GM21360 (cell line): Measurements from ENCODE around the gene TNP1.

ENCODE experiments used
- ATAC-seq: cut with Tn5 transposase; IDR thresholded peaks from one replicate; pipeline ENCODE4 v1.9.1; 2021; ENCODE audit warnings: mild to moderate bottlenecking, moderate library complexity; ENCODE audit not compliant: unreplicated experiment

The TNP1 gene

DNA sequence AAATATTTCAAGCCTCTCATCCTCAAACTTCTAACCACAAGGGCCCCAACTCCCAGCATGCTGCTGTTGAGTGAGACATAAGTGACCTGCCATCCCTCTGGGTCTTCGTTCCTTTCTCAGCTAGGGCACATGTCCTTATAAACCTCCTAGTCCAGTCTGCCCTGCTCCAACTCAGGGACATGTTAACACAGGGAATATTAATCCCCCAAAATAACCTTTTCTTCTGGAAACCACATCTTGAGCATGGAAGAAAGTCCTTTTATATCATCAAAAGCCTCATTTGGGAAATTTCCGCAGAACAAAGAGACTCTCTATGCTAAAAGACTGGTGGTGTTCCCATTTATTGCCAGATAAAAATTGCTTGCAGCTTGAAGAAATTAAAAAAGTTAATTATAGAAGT is 14.4 kb downstream of the TNP1 start:
- no peak for ATAC-seq

DNA sequence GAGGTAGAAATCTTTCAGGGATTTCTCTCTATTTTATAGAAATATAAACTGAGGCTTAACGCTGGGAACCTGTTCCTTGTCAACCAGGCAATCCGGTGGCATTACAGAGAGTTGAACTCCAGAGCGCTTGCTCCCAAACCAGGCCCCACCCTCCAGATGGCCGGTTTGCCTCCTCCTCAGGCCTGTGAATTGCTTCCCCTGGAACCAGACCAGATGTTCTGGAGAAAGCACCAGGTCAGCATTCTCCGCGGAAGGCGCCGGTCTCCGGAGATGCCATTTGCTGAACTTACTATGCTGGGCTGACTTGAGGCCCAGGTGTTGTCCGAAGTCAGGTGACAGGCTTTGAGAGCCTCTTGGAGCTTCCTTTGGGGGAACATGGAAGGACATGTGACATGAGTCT is 17.2 kb downstream of the TNP1 start:
- ATAC-seq: no peak

DNA sequence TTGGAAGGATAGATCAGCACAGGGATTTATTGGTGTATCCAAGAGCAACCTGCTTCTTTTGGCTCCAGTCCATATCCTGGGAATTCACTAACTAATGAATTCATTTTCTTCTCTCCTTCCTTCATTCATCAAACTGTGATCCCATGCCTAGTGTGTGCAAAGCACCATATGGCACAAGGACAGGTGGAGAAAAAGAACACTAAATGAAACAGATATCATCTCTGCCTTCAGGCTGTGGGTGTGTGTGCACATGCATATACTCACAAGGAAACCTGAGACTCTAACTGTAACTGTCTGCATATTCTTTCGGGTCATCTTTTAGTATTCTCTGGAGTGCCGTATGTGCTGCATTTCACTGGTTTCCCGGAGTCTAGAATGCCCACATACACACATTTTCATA is 20.2 kb downstream of the TNP1 start:
- no peak for ATAC-seq

DNA sequence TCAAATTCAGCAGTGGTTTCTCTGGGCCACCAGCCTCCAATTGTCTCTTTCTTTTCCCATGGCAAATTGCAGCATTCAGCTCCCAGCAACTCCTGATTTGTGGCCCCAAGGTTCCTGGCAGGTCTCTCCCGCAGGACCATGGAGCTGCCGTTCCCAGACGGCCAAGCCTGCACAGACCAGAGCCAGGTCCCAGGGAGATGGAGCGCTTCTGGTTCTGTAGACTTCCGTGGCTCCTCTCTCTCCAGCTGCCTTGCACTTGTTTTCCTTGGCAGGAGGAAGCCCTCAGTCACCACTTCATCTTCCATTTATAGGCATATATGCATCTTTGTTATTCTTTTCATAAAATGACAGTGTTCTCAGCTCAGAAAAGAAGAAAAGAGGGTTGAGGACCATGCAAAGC is 21.7 kb downstream of the TNP1 start:
- no peak for ATAC-seq

DNA sequence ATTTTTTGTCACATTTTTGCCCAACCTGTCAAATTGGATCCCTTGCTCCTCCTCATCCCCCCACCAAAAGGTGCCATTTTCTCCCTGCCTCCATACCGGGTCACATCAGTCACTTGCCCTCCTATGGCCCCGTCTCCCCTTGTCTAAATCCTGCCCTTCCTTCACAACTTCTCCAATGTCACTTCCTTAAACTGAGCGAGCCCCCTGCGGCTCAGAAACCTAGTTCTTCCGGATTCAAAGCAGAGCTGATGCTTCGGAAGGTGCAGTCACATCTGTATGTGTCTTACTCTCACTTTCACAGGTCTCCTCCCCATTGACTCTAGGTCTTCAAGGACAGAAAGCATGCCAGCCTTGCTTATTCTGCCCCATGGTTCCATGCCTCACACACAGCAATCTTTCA is 22.1 kb downstream of the TNP1 start:
- no peak for ATAC-seq

DNA sequence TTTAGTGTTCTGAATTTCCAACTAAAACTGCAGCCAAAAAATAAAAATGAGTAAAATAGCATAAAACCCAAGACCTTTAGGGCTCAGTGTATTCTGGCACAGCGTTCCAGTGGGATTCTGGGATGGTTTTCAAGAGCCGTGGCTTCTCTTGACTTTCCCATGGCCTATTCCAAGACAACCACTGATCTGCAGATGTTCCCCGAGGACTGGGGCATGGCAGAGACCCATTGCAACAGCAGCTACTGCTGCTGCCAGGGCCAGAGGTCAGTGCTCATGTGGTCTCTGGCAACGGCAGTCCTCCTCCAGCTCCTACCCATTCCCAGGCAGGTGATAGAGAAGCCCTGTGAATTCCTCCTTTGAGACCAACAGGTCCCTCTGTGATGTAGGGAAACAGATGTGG is 26.8 kb downstream of the TNP1 start:
- ATAC-seq: no peak

DNA sequence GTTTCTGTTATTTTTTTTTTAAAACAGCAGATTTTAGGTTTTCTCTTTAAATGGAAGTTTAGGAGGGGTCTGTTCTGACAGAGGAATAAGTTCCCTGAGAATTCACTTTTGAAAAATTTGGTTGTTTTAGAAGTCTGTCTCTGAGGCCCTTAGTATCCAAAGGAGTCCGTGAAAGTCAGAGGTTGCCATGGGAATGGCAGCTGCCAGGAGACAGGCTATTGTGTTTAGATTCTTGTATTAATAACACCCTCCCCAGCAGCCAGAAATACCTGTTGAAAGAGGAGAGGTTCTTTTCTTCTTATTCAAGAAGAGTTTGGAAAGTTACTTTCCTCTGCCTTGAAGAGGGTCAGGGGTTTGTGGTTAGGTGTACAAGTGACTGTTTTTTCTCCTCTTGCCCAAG is 29.5 kb downstream of the TNP1 start:
- ATAC-seq: no peak

DNA sequence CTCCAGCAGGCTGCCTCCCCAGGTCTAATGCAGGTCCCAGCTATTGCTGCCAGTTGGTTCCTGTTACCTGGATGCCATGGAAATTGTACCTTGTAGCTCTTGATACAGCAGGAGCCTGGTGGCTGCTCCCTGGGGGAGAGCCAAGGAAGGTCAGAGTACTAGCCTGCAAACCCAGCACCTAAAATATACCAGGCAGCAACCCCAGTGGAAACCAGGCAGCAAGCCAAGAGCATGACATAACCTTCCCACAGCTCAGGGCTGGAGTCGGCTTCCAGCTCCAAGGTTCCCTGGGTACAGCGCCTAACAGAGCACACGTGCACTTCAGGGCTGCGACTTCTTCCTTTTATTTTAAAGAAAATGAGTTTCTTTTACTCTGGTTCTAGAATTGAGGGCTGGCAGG is 30.3 kb downstream of the TNP1 start:
- no peak for ATAC-seq

DNA sequence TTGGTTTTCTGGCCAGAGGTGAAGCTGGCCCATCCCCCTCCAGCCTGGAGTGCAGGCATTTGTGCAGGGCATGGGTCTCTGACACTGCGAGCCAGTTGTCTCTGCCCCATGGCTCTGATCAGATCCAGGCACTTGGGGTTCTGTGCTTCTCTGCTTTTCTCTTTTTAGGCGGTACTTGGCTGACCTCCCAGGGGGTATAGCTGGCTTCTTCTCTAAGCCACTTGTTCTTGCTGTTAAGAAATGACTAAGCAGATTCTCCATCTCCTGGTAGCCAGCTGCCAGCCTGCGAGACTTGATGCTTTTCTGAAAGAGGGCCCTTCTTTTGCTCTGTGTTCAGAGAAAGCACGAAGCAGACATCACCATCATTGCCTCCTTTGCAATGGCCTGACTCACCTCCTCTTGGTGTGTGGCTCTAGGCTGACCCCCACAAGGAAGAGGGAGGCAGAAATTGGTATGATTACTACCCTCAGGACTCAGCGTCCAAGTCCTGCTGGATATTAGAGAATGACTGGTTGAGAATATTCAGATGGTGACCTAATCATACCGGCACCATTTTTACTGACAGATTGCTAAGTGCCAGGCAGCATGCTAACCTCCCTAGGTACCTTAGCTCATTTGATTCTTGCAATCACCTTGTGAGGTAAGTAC is 32.7 kb downstream of the TNP1 start:
- no peak for ATAC-seq

DNA sequence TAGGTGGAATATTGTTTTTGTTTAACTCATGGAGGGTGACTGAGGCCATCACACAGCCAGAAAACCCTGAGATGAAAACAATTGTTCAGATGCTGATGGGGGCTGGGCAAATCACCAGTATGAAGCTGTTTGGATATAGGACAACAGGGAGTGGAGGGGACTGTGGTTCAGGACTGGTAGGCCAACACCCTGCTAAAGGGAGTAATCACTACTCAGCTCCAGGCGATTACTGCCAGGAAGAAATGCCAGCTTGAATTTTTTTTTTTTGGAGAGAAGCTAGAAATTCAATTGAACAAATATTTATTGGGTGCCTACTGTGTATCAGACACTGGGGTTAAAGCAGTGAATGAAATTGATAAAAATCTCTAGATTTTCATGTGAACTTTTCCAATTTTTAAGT is 37.4 kb downstream of the TNP1 start:
- ATAC-seq: no peak

DNA sequence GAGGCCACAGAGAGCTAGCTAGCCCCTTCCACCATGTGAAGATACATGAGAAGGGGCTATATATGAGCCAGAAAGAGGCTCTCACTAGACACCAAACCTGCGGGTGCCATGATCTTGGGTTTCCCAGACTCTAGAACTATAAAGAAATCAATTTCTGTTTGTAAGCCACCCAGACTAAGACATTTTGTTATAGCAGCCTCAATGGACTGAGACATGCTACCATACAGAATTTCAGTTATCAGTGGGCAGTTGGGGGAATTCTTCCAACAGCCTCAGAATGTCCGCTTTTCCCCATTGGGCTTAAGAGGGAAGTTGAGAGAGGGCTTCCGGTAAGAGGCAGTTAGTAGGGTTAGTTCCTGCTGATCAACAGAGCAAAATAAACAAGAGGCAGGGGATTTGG is 39.2 kb downstream of the TNP1 start:
- no peak for ATAC-seq

DNA sequence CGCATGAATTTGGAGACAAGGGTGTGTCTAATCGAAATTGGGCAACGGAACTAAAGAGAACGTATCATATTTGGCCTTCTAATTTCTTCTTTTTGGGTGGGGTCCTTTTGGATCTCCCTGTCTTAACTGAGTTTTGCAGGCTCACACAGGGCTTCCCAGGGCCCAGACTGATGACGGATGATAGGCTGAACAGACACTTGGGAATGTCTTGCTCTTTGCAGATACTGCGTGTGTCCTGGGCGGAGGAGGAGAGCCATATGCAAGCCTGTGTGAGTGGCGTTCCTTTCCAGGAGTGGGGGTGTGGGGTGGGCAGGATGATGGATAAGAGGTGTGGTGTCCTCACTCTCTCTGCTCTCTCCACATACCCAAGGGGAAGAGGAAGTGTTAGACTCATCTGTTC is 40.1 kb downstream of the TNP1 start:
- no peak for ATAC-seq

DNA sequence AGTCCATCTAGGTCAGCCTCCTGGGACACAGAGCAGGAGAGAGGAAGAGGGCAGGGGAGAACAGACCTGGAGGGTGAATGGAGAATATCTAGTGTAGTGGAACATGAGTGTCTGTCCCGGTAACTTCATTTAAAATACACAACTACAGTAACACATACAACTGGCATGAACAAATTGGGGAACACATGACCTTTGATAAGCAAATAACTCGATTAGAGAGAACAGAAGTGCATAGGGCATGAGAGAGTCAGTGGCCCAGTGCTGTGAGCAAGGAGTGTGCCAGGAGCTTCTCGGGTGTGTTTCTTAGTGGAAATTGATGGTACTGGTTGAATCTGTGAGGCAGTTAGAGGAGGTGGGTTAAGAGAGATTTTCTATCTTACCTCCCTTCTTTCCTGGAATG is 40.8 kb downstream of the TNP1 start:
- no peak for ATAC-seq

DNA sequence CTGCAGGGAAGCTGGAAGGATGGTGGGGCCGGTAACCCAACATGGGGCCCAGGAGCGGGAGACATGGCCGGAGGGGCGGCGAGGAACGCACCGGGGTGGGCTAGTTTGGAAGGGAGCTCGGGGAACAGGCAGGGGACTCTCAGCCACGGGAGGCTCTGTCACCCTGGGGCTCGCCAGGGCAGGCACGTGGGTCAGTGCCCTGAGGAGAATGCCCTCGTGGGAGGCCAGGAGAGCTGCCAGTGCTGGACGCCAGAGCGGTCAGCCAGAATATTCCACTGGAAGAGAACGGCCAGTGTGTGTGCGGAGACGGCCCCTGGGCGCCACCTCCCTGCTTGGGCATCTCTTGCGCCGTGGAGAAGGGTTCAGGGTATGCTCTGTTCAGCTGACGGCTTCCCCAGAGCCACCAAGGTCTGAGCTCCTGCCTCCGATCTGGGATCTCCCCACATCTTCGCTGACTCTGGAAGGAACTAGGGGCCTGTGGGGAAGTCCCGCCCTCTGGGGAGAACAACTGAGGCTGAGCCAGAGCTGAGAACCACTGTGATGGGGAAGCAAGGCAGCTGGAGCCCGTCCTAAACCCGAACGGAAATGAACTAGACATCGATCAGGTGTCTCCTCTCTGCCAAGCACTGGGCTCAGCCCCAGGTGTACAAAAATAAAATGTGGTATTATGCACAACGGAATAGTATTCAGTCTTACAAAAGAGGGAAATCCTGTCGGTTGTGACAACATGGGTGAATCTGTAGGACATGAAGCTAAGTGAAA is 49.3 kb downstream of the TNP1 start:
- no peak for ATAC-seq
